HepG2 (cell line): ENCODE measurements around the gene MAGED2. TPM values are rescaled to one million over a fixed set of nuclear protein-coding genes. Genes with fewer than 3 reads are reported as not detected.

Source experiments
- ATAC-seq: fragments of 200-7000 bp; cut with Tn5 transposase; 3 replicates; pipeline ENCODE4 v1.9.1; 2020; ENCODE audit warnings: mild to moderate bottlenecking, moderate library complexity
- BruUV-seq: library from RNA; stranded (reverse); fragments of 400-500 nt; replicated peaks from 2 replicates; lab custom pipeline; 2021; lab: Mats Ljungman, UMichigan
- CTCF ChIA-PET: fragments of 300-600 bp; formaldehyde crosslinking; extraction: SDS; loops from one replicate; lab custom pipeline; 2021; ENCODE audit warnings: low total read pairs, inconsistent platforms, low intra/inter-chr PET ratio; lab: Yijun Ruan, JAX
- POLR2A ChIA-PET: fragments of 350-600 bp; sonication (Branson Sonifier 250); formaldehyde crosslinking; loops from one replicate; lab custom pipeline; 2020; ENCODE audit warnings: antibody characterized with exemption, inconsistent platforms; lab: Yijun Ruan, JAX
- DNase-seq: peaks from one replicate; pipeline ENCODE4 v3.0.0-alpha.2; 2015; ENCODE audit warnings: low spot score
- FAIRE-seq: peaks from 3 replicates; lab custom pipeline; 2011; peaks lifted over from hg19 to GRCh38; lab: Jason Lieb, UNC
- H2AFZ ChIP-seq: one replicate; pipeline ENCODE4 v1.6.1; 2011; ENCODE audit warnings: low read length, inconsistent platforms
- H3K27ac ChIP-seq: fragments of 300-600 bp; 3 replicates; pipeline ENCODE4 v1.8.0; 2011; ENCODE audit warnings: mixed run types, mild to moderate bottlenecking, mixed read lengths, low read length, inconsistent platforms; ENCODE audit not compliant: insufficient read depth; ENCODE audit errors: extremely low read length
- H3K27me3 ChIP-seq, 2 experiments: fragments of 200-600 bp in 1 of 2; 2 replicates in 1 of 2; 3 replicates in 1 of 2; pipeline versions ENCODE4 v1.6.0 to v1.8.0; 2011; ENCODE audit warnings: low read length in 2 of 2, mild to moderate bottlenecking in 2 of 2, moderate library complexity in 2 of 2, inconsistent platforms in 1 of 2; ENCODE audit not compliant: insufficient read depth in 2 of 2, control insufficient read depth in 1 of 2
- H3K36me3 ChIP-seq, 2 experiments: fragments of 200-600 bp in 1 of 2; replicated peaks in 1 of 2; 2 replicates in 1 of 2; 3 replicates in 1 of 2; pipeline versions ENCODE4 v1.5.1 to v1.8.0; 2011; ENCODE audit warnings: low read length in 2 of 2, inconsistent platforms in 1 of 2; ENCODE audit not compliant: insufficient read depth in 2 of 2, control insufficient read depth in 1 of 2
- H3K4me1 ChIP-seq: 2 replicates; pipeline ENCODE4 v1.5.1; 2012; ENCODE audit warnings: low read length, inconsistent platforms; ENCODE audit not compliant: insufficient read depth
- H3K4me2 ChIP-seq: 2 replicates; pipeline ENCODE4 v1.6.0; 2011; ENCODE audit warnings: low read depth, low read length, inconsistent platforms
- H3K4me3 ChIP-seq, 3 experiments: fragments of 200-600 bp in 1 of 3; sonication (generic), shearing (Covaris generic) in 1 of 3; replicated peaks in 1 of 3; 2 replicates each; pipeline ENCODE4 v1.5.1; 2011 to 2016; ENCODE audit warnings: low read length in 3 of 3, inconsistent platforms in 2 of 3, low read depth in 2 of 3, mild to moderate bottlenecking in 2 of 3, control low read depth in 1 of 3, mixed read lengths in 1 of 3; ENCODE audit not compliant: insufficient read depth in 1 of 3
- H3K79me2 ChIP-seq: one replicate; pipeline ENCODE4 v1.6.1; 2011; ENCODE audit warnings: low read length, inconsistent platforms; ENCODE audit not compliant: insufficient read depth
- H3K9ac ChIP-seq: 2 replicates; pipeline ENCODE4 v1.6.0; 2011; ENCODE audit warnings: mild to moderate bottlenecking, low read depth, low read length, inconsistent platforms; ENCODE audit not compliant: insufficient read depth
- H3K9me3 ChIP-seq: 2 replicates; pipeline ENCODE4 v1.5.1; 2012; ENCODE audit warnings: mild to moderate bottlenecking, low read length
- H4K20me1 ChIP-seq: 2 replicates; pipeline ENCODE4 v1.6.0; 2011; ENCODE audit warnings: inconsistent platforms, mild to moderate bottlenecking, low read length, moderate library complexity; ENCODE audit not compliant: insufficient read depth
- HMGA1 ChIP-seq: sonication (generic); formaldehyde crosslinking; conservative IDR thresholded peaks from 2 replicates; pipeline ENCODE4 v1.4.0; 2020; ENCODE audit warnings: missing genetic modification reagents
- POLR2AphosphoS5 ChIP-seq: IDR thresholded peaks from 2 replicates; pipeline ENCODE4 v1.6.1; 2012; ENCODE audit warnings: low read depth, low read length
- RBFOX2 ChIP-seq: fragments of 200-400 bp; formaldehyde crosslinking; IDR thresholded peaks from 2 replicates; pipeline ENCODE4 v1.6.1; 2017; ENCODE audit warnings: low read depth, mild to moderate bottlenecking, low read length
- RBM39 ChIP-seq: fragments of 200-400 bp; formaldehyde crosslinking; IDR thresholded peaks from one replicate; pipeline ENCODE4 v1.6.1; 2018; ENCODE audit warnings: antibody characterized with exemption, mild to moderate bottlenecking, low read depth, low read length; ENCODE audit not compliant: poor library complexity, severe bottlenecking
- ZNF562 ChIP-seq: sonication (generic); formaldehyde crosslinking; IDR thresholded peaks from 2 replicates; pipeline ENCODE4 v1.8.0; 2022; ENCODE audit warnings: missing genetic modification reagents, borderline replicate concordance
- ZNF776 ChIP-seq: sonication (generic); formaldehyde crosslinking; IDR thresholded peaks from 2 replicates; pipeline ENCODE4 v1.4.0; 2020; ENCODE audit warnings: mild to moderate bottlenecking, missing genetic modification reagents
- ZNF850 ChIP-seq: sonication (generic); formaldehyde crosslinking; conservative IDR thresholded peaks from 2 replicates; pipeline ENCODE4 v1.9.0; 2021; ENCODE audit warnings: mild to moderate bottlenecking, missing genetic modification reagents
- WGBS: methylation state at CpG from one replicate; pipeline ENCODE4 v1.1.6; 2017; ENCODE audit warnings: low lambda C conversion rate; 5-methylcytosine and 5-hydroxymethylcytosine counted together
- in situ Hi-C: cut with HindIII; loops from 2 replicates; pipeline ENCODE4 v1.10.0; 2017; ENCODE audit warnings: low pct_unique_long_range_greater_than_20kb; ENCODE audit not compliant: extremely low pct_ligation_motif_present
- intact Hi-C: fragments of 100-400 bp; cut with micrococcal nuclease; formaldehyde crosslinking; loops from one replicate; pipeline ENCODE4 v1.10.0; 2022; ENCODE audit not compliant: unreplicated experiment
- polyA plus RNA-seq, 8 experiments: library from polyadenylated mRNA; depleted of rRNA in 3 of 8; stranded (reverse) in 7 of 8; unstranded in 1 of 8; fragments of >200 nt; fragmentation: Illumina TruSeq in 4 of 8; extraction: Trizol in 4 of 8; gene quantifications; 2 replicates each; pipeline versions ENCODE4 v1.2.1 to v1.2.3, GENCODE V29; 2011 to 2016; ENCODE audit warnings: low read depth in 4 of 8, missing spikeins in 1 of 8, mixed read lengths in 1 of 8; ENCODE audit not compliant: insufficient read depth in 1 of 8
- total RNA-seq, 5 experiments: library from RNA; depleted of rRNA; stranded (reverse); fragments of >200 nt; fragmentation: Illumina TruSeq; extraction: Trizol; gene quantifications; 2 replicates each; pipeline ENCODE4 v1.2.3, GENCODE V29; 2016; ENCODE audit warnings: low read depth in 1 of 5
- TF ChIP-seq, protein P1 (sequence below): sonication (generic); formaldehyde crosslinking; conservative IDR thresholded peaks from 2 replicates; pipeline ENCODE4 v1.4.0; 2020; ENCODE audit warnings: missing genetic modification reagents
- TF ChIP-seq, protein P2 (sequence below): sonication (generic); formaldehyde crosslinking; IDR thresholded peaks from 2 replicates; pipeline ENCODE4 v1.9.0; 2021; ENCODE audit warnings: missing genetic modification reagents, mild to moderate bottlenecking, borderline replicate concordance
- TF ChIP-seq, protein P3 (sequence below): sonication (generic); formaldehyde crosslinking; IDR thresholded peaks from 2 replicates; pipeline ENCODE4 v1.5.0; 2020; ENCODE audit warnings: mild to moderate bottlenecking, missing genetic modification reagents, borderline replicate concordance
- TF ChIP-seq, protein P4 (sequence below): sonication (generic); formaldehyde crosslinking; IDR thresholded peaks from 2 replicates; pipeline ENCODE4 v1.4.0; 2020; ENCODE audit warnings: mild to moderate bottlenecking, missing genetic modification reagents
- TF ChIP-seq, protein P5 (sequence below): sonication (generic); formaldehyde crosslinking; IDR thresholded peaks from 2 replicates; pipeline ENCODE4 v1.5.1; 2020; ENCODE audit warnings: missing genetic modification reagents, mild to moderate bottlenecking, borderline replicate concordance

The MAGED2 gene
- total and polyA plus RNA-seq, 2 of the 13 experiments (the other 11 are each of a cell fraction or from before 2014, with no cell fraction given) = 142 to 153 TPM

DNA sequence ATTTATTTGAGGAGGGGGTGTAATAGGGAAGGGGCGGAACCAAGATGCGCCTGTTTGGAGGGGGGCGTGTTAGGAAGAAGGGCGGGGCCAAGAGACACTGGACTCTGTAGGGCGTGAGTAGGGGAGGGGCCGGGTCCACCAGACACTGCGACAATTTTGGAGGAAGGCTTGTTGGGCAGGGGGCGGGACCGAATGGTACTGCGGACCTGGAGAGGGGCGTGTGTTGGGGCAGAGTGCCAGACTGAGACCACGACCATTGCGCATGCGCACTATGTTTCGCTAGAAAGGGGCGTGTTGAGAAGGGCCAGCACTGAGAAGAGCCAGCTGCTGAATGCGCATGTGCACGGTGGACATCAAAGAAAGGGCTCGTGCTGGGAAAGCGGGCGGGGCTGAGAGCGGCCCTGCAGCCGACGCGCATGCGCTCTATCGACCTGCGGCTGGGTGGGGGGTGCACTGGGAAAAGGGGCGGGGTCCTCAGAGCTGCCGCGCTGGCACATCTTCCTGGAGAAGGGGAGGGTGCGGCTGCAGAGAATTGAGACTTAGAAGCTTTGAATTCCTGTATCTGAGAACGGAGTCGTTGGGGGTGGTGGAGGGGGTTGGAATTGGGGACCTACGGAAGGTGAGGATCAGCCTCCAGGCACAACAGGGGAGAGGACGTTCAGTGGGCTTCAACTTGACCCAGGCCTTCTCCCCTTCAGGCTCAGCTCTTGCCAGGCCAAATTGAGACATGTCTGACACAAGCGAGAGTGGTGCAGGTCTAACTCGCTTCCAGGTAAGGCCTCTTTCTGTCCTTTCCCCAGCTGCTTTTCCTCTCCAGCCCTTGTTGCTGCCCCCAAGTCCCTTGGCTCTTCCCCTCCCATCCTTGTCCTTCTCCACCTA lies 1.3 kb downstream of the MAGED2 start:
- intact Hi-C loops (no loop called here), in situ Hi-C loops (no loop called here)
- BruUV-seq = TSS peak; percentile 82
- WGBS = 2% methylated on average over 20 of the region's 38 CpGs
- Histone ChIP-seq H3K27ac (peak overlapping the region; percentile 72), H3K4me3 (peak overlapping the region; percentile 71 to 85 (median 73)), H3K4me2 (peak overlapping the region; percentile 79), H3K9ac (peak overlapping the region; percentile 86), H3K79me2 (peaks cover 24% of the 10 kb centered on the region), H3K4me1 (peaks cover 20% of the 10 kb centered on the region), H3K36me3 (peaks cover 3 to 26% of the 10 kb centered on the region in 2 experiments; a peak in 4 of 5 replicates), H2AFZ (no peak overlapping the region), H4K20me1 (no peaks in the 10 kb centered on the region), H3K9me3 (no peaks in the 10 kb centered on the region), H3K27me3 (no peaks in the 10 kb centered on the region; a peak in 1 of 5 replicates)
- ChIA-PET CTCF (no interaction called here), POLR2A (interaction anchor here (1.0 to 2.0 kb wide), 3 partner anchors 11 to 191 kb away, joined by 3 to 13 read pairs (median 4); partner anchors contain the start of gene APEX2)
- DNase-seq = peak; percentile 92
- ATAC-seq = peak; percentile 74
- FAIRE-seq = peak; percentile 95
- TF ChIP-seq RBM39 (peak; percentile 28), ZNF850 (CRISPR knock-in tag) (no peak), ZNF776 (CRISPR knock-in tag) (no peak), POLR2AphosphoS5 (peak; percentile 46; the same call in 1 of the 2 replicates), ZNF562 (CRISPR knock-in tag) (no peak), RBFOX2 (peak; percentile 66), HMGA1 (CRISPR knock-in tag) (no peak)
- TF ChIP-seq, protein P1, sequence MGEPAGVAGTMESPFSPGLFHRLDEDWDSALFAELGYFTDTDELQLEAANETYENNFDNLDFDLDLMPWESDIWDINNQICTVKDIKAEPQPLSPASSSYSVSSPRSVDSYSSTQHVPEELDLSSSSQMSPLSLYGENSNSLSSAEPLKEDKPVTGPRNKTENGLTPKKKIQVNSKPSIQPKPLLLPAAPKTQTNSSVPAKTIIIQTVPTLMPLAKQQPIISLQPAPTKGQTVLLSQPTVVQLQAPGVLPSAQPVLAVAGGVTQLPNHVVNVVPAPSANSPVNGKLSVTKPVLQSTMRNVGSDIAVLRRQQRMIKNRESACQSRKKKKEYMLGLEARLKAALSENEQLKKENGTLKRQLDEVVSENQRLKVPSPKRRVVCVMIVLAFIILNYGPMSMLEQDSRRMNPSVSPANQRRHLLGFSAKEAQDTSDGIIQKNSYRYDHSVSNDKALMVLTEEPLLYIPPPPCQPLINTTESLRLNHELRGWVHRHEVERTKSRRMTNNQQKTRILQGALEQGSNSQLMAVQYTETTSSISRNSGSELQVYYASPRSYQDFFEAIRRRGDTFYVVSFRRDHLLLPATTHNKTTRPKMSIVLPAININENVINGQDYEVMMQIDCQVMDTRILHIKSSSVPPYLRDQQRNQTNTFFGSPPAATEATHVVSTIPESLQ (CRISPR knock-in tag) = no peak
- TF ChIP-seq, protein P2, sequence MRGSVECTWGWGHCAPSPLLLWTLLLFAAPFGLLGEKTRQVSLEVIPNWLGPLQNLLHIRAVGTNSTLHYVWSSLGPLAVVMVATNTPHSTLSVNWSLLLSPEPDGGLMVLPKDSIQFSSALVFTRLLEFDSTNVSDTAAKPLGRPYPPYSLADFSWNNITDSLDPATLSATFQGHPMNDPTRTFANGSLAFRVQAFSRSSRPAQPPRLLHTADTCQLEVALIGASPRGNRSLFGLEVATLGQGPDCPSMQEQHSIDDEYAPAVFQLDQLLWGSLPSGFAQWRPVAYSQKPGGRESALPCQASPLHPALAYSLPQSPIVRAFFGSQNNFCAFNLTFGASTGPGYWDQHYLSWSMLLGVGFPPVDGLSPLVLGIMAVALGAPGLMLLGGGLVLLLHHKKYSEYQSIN (CRISPR knock-in tag) = no peak
- TF ChIP-seq, protein P3, sequence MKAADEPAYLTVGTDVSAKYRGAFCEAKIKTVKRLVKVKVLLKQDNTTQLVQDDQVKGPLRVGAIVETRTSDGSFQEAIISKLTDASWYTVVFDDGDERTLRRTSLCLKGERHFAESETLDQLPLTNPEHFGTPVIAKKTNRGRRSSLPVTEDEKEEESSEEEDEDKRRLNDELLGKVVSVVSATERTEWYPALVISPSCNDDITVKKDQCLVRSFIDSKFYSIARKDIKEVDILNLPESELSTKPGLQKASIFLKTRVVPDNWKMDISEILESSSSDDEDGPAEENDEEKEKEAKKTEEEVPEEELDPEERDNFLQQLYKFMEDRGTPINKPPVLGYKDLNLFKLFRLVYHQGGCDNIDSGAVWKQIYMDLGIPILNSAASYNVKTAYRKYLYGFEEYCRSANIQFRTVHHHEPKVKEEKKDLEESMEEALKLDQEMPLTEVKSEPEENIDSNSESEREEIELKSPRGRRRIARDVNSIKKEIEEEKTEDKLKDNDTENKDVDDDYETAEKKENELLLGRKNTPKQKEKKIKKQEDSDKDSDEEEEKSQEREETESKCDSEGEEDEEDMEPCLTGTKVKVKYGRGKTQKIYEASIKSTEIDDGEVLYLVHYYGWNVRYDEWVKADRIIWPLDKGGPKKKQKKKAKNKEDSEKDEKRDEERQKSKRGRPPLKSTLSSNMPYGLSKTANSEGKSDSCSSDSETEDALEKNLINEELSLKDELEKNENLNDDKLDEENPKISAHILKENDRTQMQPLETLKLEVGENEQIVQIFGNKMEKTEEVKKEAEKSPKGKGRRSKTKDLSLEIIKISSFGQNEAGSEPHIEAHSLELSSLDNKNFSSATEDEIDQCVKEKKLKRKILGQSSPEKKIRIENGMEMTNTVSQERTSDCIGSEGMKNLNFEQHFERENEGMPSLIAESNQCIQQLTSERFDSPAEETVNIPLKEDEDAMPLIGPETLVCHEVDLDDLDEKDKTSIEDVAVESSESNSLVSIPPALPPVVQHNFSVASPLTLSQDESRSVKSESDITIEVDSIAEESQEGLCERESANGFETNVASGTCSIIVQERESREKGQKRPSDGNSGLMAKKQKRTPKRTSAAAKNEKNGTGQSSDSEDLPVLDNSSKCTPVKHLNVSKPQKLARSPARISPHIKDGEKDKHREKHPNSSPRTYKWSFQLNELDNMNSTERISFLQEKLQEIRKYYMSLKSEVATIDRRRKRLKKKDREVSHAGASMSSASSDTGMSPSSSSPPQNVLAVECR (CRISPR knock-in tag) = peak; percentile 37; the same call in 1 of the 2 replicates
- TF ChIP-seq, protein P4, sequence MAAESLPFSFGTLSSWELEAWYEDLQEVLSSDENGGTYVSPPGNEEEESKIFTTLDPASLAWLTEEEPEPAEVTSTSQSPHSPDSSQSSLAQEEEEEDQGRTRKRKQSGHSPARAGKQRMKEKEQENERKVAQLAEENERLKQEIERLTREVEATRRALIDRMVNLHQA (CRISPR knock-in tag) = no peak
- TF ChIP-seq, protein P5, sequence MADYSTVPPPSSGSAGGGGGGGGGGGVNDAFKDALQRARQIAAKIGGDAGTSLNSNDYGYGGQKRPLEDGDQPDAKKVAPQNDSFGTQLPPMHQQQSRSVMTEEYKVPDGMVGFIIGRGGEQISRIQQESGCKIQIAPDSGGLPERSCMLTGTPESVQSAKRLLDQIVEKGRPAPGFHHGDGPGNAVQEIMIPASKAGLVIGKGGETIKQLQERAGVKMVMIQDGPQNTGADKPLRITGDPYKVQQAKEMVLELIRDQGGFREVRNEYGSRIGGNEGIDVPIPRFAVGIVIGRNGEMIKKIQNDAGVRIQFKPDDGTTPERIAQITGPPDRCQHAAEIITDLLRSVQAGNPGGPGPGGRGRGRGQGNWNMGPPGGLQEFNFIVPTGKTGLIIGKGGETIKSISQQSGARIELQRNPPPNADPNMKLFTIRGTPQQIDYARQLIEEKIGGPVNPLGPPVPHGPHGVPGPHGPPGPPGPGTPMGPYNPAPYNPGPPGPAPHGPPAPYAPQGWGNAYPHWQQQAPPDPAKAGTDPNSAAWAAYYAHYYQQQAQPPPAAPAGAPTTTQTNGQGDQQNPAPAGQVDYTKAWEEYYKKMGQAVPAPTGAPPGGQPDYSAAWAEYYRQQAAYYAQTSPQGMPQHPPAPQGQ (CRISPR knock-in tag) = no peak
